NCI-H2171 treated with DMSO at 0.1 percent for 48 hours (cell line): Measurements from ENCODE around the gene R3HCC1L.

Experiments
- DNase-seq: peaks from one replicate; lab custom pipeline; 2025; lab: John Stamatoyannopoulos, UW

Gene R3HCC1L

GRCh38 chr10:98231417-98231816 is 97.0 kb downstream of the R3HCC1L start:
- no peak for DNase-seq

GRCh38 chr10:98235846-98236245 is 101.4 kb downstream of the R3HCC1L start:
- DNase-seq, result no peak

DNA sequence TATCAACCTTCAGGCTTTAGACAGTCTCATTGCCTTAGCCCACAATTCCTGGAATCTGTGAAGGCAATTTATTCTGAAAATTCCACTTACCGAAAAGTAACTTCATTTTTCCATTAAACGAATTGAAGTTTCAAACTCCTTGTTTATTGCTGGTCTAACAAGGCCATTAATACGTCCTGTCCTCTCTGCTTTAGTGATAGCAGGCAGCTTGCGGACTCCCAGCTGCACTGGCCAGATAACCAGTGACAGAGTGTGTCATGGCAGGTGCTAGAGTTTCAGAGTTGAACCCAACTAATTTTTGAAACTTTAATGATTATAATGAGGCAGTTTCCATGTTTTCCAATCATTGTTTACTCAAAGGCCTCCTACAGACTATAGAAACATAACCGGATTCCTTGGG is 102.4 kb downstream of the R3HCC1L start:
- DNase-seq, result no peak

DNA sequence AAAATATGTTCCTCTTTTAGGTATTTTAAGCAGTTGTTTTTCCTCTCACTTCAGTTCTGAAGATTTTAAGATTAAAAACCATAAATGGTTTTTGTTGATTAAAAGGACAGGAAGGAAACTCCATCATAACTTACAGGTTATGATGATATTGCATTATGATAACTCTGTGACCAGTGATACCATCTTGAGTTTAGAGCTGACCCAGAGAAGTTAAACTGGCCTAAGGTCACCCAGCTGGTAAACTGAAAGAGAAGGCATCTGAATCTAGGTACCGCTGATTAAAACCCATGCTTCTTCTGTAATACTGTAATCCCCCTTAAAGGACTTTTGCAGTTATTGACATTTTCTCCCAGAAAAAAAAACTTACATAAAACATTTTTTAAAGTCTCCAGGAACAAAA is 103.9 kb downstream of the R3HCC1L start:
- DNase-seq, result no peak

GRCh38 chr10:98240524-98240923 is 106.1 kb downstream of the R3HCC1L start:
- DNase-seq, result no peak

GRCh38 chr10:98242823-98243222 is 108.4 kb downstream of the R3HCC1L start:
- peak; percentile 57 for DNase-seq

- no peak for DNase-seq
Observed at GRCh38 chr10:98244141-98244540, 109.7 kb downstream of the R3HCC1L start.

DNA sequence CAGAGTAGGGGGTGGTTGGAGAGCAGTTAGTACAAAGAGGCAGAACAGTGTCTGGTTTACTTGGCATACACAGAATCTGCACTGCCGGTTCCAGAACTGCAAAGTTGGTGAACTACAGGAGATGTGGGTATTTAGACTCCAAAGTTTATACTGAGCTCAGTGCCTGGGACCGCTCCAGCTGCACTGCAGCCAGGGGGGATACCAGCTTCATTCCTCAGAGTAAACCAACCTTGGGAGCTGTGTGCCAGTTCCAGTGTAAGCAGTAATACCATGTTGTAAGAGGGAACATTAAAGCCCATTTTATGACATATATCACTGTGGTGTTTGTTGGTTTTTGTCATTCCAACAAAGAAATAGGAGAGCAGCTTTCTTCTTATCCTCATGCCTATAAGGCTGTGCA is 110.1 kb downstream of the R3HCC1L start:
- no peak for DNase-seq

GRCh38 chr10:98246911-98247805 is 112.7 kb downstream of the R3HCC1L start:
- peak; percentile 72 for DNase-seq

DNA sequence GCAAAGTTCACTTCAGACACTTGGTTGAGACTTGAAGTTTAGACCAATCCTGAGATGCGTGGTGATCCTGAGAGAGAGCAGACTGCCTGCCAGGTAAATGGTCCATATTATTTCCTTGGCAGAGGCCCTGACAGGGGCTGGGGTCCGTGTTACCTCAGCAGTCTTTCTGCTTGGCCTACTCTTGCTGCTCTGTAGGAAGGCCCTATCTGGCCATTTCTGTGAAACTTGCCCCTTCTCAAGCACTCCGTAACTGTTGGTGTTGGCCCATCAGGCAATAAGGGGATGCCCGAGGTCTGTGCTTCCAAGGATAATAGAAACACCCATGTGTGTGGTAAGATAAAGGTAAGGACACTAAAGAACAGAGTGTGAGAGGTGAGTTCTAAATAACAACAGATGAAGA is 113.6 kb downstream of the R3HCC1L start:
- no peak for DNase-seq

DNA sequence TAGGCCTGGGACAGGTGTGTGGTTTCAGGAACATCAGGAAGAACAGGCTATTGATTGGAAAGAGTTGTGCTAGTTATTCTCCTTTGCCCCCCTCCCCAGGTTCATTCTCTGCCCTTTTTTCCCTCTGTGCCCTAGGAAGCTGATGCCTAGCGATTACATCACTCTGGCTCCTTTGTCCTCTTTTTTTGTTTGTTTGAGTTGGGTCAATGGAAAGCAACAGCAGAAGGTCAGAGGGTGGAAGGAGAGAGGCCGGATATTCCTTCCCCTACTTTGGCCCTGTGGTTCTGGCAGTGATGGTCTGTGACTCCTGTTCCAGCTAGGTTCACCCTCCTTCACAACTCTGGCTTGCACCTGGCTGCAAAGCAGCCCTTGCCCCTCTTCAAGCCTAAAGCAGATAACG is 114.7 kb downstream of the R3HCC1L start:
- no peak for DNase-seq

DNA sequence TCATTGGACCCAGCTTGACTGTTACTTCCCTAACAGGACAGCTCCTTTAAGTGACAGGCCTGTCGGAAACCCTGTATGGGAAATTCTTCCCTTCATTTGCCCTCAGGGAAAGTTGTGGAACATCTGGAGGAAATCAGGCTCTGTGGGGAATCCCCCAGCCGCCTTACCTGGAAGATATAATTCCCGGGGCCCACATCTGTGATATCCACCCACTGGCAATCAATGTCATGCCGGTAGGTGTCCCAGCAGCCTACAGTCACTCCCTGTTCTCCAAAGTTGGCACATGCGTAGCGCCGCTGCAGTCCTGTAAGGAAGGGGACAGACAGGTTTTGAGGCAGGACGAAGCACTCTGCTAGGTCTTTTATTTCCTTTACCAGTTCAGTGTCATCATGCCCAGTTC is 116.9 kb downstream of the R3HCC1L start:
- no peak for DNase-seq

- DNase-seq, result no peak
Observed at GRCh38 chr10:98252464-98252863, 118.0 kb downstream of the R3HCC1L start.

DNA sequence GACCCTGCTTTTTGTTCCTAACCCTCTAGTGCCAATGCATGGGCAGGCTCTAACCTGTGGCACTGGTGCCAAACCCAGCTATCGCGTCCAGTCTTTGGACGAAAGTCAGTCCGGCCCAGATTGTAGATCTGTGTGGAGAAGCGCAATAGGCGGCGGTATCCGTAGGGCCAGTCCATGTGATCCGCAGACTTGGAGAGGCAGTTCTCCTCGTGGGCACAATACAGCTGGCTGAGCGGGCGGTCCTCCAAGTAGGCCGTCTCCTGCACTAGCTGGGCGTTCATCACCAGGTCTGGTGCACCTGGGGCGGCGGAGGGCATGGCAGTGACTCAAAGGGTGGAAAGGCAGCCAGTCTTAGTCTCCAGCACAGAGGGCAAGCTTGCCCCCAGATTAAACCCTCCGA is 119.0 kb downstream of the R3HCC1L start:
- no peak for DNase-seq

- no peak for DNase-seq
Observed at GRCh38 chr10:98254234-98254974, 119.9 kb downstream of the R3HCC1L start.

GRCh38 chr10:98255146-98255877 is 120.9 kb downstream of the R3HCC1L start:
- no peak for DNase-seq

- no peak for DNase-seq
Observed at GRCh38 chr10:98256692-98257091, 122.2 kb downstream of the R3HCC1L start.

DNA sequence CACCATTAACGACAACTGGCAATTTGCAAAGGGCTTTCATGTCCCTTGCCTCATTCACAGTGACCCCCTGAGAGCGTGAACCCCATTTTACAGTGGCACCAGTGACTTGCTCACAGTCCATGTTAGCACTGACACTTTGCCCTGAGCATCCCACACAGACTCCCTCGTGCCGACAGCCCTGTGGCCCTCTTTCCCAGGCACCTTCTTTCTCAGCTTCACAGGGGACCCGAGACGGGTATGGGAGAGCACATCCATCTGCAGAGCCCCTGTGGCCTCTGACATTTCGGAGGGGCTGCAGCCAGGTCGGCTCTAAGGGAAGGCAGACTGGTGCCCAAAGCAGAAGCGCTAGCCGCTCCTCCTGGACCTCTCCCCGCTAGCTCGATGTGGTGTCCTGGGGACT is 122.7 kb downstream of the R3HCC1L start:
- no peak for DNase-seq

GRCh38 chr10:98257961-98258360 is 123.5 kb downstream of the R3HCC1L start:
- no peak for DNase-seq

DNA sequence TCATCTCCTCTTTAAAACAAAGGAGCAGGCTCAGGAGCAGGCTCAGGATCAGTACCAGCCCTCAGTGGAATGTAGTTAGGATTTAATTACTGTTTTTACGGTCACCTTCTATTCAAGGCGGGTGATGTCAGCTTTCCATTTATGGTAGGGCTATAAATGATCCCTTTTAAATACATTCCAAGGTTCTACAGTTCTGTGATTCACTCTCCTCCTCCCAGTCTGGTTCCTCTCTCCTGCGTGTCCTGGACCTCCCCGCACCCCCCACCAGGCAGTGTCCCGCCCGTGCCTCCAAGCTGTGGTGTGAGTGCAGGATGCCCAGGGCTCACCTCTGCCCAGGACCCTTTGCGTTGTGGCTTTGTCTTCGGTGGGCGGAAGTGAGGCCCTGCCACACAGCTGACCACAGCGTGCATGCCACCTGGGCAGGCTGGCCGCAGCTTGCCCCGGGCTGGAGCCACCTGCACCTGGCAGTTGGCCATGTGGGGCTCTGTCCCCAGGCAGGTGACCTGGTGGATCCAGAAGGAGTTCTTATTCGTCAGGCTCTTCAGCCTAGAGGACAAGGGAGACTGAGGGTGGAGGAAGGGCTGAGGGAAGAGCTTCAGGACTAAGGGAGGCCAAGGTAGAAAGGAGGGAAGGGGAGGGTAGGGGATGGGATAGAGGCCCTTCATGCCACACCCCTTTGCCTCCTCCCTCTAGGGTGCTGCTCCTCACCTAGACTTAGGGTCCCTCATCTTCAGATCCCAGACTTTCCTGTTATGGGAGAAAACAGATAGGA is 124.4 kb downstream of the R3HCC1L start:
- no peak for DNase-seq

- no peak for DNase-seq
Observed at GRCh38 chr10:98259606-98260315, 125.3 kb downstream of the R3HCC1L start.
